Liver (tissue), 9 donors: ENCODE measurements around the gene HHAT. TPM values are rescaled to one million over a fixed set of nuclear protein-coding genes. Genes with fewer than 3 reads are reported as not detected.

ENCODE experiments used
- DNase-seq: peaks from one replicate; pipeline ENCODE4 v3.0.0-alpha.2; 2017; ENCODE audit warnings: low spot score
- H3K27ac ChIP-seq, 2 donors: one replicate each; pipeline ENCODE4 v1.7.0; 2013; ENCODE audit warnings: inconsistent platforms in 2 of 2, low read length in 2 of 2, control low read depth in 1 of 2, low read depth in 1 of 2, mild to moderate bottlenecking in 1 of 2
- H3K27me3 ChIP-seq, 4 donors: one replicate each; pipeline versions ENCODE4 v1.6.1 to v1.7.0; 2013; ENCODE audit warnings: low read length in 3 of 4, inconsistent platforms in 1 of 4, mild to moderate bottlenecking in 1 of 4, moderate library complexity in 1 of 4; ENCODE audit not compliant: control insufficient read depth in 4 of 4, insufficient read depth in 4 of 4
- H3K36me3 ChIP-seq, 4 donors: one replicate each; pipeline versions ENCODE4 v1.6.1 to v1.7.0; 2013; ENCODE audit warnings: low read length in 3 of 4, mild to moderate bottlenecking in 3 of 4, low read depth in 1 of 4, moderate library complexity in 1 of 4; ENCODE audit not compliant: control insufficient read depth in 4 of 4, insufficient read depth in 3 of 4
- H3K4me1 ChIP-seq, 4 donors: one replicate each; pipeline versions ENCODE4 v1.6.1 to v1.7.0; 2013; ENCODE audit warnings: low read length in 3 of 4, mild to moderate bottlenecking in 3 of 4, moderate library complexity in 1 of 4; ENCODE audit not compliant: control insufficient read depth in 4 of 4, insufficient read depth in 4 of 4
- H3K4me3 ChIP-seq, 3 donors: one replicate each; pipeline versions ENCODE4 v1.6.1 to v1.7.0; 2013; ENCODE audit warnings: low read length in 3 of 3, control low read depth in 1 of 3, low read depth in 1 of 3, mild to moderate bottlenecking in 1 of 3
- H3K9ac ChIP-seq, 2 donors: one replicate each; pipeline ENCODE4 v1.7.0; 2013; ENCODE audit warnings: low read length in 2 of 2, mild to moderate bottlenecking in 2 of 2, moderate library complexity in 2 of 2, control low read depth in 1 of 2, low read depth in 1 of 2
- H3K9me3 ChIP-seq, 4 donors: one replicate each; pipeline versions ENCODE4 v1.6.1 to v1.7.0; 2013; ENCODE audit warnings: low read length in 3 of 4; ENCODE audit not compliant: control insufficient read depth in 4 of 4
- CTCF ChIP-seq: fragments of 150-350 bp; IDR thresholded peaks from 2 replicates; pipeline ENCODE4 v1.5.1; 2017; ENCODE audit warnings: improper control_type of control experiment, low read depth, low read length; ENCODE audit not compliant: missing input control
- EGR1 ChIP-seq, 2 donors: IDR thresholded peaks; 2 replicates each; pipeline ENCODE4 v1.6.1; 2016 to 2018; ENCODE audit warnings: antibody characterized with exemption in 2 of 2, low read depth in 2 of 2
- FOXA1 ChIP-seq: IDR thresholded peaks from 2 replicates; pipeline ENCODE4 v1.6.1; 2016; ENCODE audit warnings: antibody characterized with exemption
- FOXA2 ChIP-seq: IDR thresholded peaks from 2 replicates; pipeline ENCODE4 v1.6.1; 2016; ENCODE audit warnings: antibody characterized with exemption
- GABPA ChIP-seq, 2 donors: IDR thresholded peaks in 1 of 2; conservative IDR thresholded peaks in 1 of 2; 2 replicates each; pipeline ENCODE4 v1.6.1; 2016; ENCODE audit warnings: antibody characterized with exemption in 2 of 2, mild to moderate bottlenecking in 1 of 2, moderate library complexity in 1 of 2
- HNF4A ChIP-seq, 2 donors: conservative IDR thresholded peaks; 2 replicates each; pipeline ENCODE4 v1.6.1; 2016; ENCODE audit warnings: antibody characterized with exemption in 2 of 2, mild to moderate bottlenecking in 2 of 2
- HNF4G ChIP-seq: IDR thresholded peaks from 2 replicates; pipeline ENCODE4 v1.6.1; 2016; ENCODE audit warnings: antibody characterized with exemption
- JUND ChIP-seq, 2 donors: IDR thresholded peaks; 2 replicates each; pipeline ENCODE4 v1.6.1; 2016; ENCODE audit warnings: antibody characterized with exemption in 2 of 2
- NR2F2 ChIP-seq: IDR thresholded peaks from 2 replicates; pipeline ENCODE4 v1.6.1; 2016; ENCODE audit warnings: antibody characterized with exemption
- RAD21 ChIP-seq, 2 donors: IDR thresholded peaks; 2 replicates each; pipeline ENCODE4 v1.6.1; 2016; ENCODE audit warnings: antibody characterized with exemption in 2 of 2, mild to moderate bottlenecking in 2 of 2
- REST ChIP-seq: IDR thresholded peaks from 2 replicates; pipeline ENCODE4 v1.6.1; 2016; ENCODE audit warnings: antibody characterized with exemption, mild to moderate bottlenecking
- RXRA ChIP-seq, 2 donors: IDR thresholded peaks; 2 replicates each; pipeline ENCODE4 v1.6.1; 2017 to 2018; ENCODE audit warnings: antibody characterized with exemption in 2 of 2, mild to moderate bottlenecking in 1 of 2
- TAF1 ChIP-seq: conservative IDR thresholded peaks from 2 replicates; pipeline ENCODE4 v1.6.1; 2016; ENCODE audit warnings: antibody characterized with exemption, mild to moderate bottlenecking
- ZBTB33 ChIP-seq: IDR thresholded peaks from 2 replicates; pipeline ENCODE4 v1.6.1; 2016; ENCODE audit warnings: antibody characterized with exemption
- WGBS: extraction: QIAGEN DNeasy Blood & Tissue Kit; methylation state at CpG from one replicate; pipeline ENCODE4 v1.1.7; 2013; 5-methylcytosine and 5-hydroxymethylcytosine counted together
- polyA plus RNA-seq, 2 donors: library from polyadenylated mRNA; stranded (reverse) in 1 of 2; unstranded in 1 of 2; fragments of 200-250 nt in 1 of 2; fragments of >200 nt in 1 of 2; fragmentation: Nextera tagmentation in 1 of 2; extraction: Ambion mirVana in 1 of 2; gene quantifications; one replicate each; pipeline versions ENCODE4 v1.2.1 to v1.2.3, GENCODE V29; 2013 to 2015
- total RNA-seq, 2 donors: library from RNA; depleted of rRNA; stranded (reverse); fragments of >200 nt; gene quantifications; one replicate each; pipeline ENCODE4 v1.2.3, GENCODE V29; 2014
- donor health status: healthy.
- donor health status: healthy.
- donor health status: healthy.
- donor health status: healthy.
- donor health status: healthy.

The HHAT gene
- total and polyA plus RNA-seq, 4 donors: 1.3 to 2.2 (median 1.6) TPM

GRCh38 chr1:210478820-210479219 lies 150.1 kb downstream of the HHAT start:
- no peak overlapping the region for H3K27ac ChIP-seq
- H3K9me3 ChIP-seq: no peaks in the 10 kb centered on the region
- H3K4me3 ChIP-seq: no peak overlapping the region
- DNase-seq: no peak
- no peak for TF ChIP-seq TAF1
- TF ChIP-seq RXRA (IDR thresholded peaks at IDR 0.05): no peak
- TF ChIP-seq HNF4A (conservative IDR thresholded peaks at IDR 0.05): no peak
- TF ChIP-seq GABPA (IDR thresholded peaks at IDR 0.05 in 1 of 2, conservative IDR thresholded peaks at IDR 0.05 in 1 of 2): no peak
- TF ChIP-seq NR2F2: no peak
- no peak for TF ChIP-seq REST
- no peak for TF ChIP-seq RAD21 (IDR thresholded peaks at IDR 0.05)
- no peak for TF ChIP-seq ZBTB33
- no peak for TF ChIP-seq JUND (IDR thresholded peaks at IDR 0.05)
- no peak for TF ChIP-seq EGR1 (IDR thresholded peaks at IDR 0.05; ENCODE audit: low read depth in 2 of 2)
- TF ChIP-seq FOXA1: no peak
- no peak for TF ChIP-seq CTCF
- no peak for TF ChIP-seq FOXA2
- no peak for TF ChIP-seq HNF4G
- H3K27me3 ChIP-seq: no peaks in the 10 kb centered on the region
- H3K4me1 ChIP-seq: no peaks in the 10 kb centered on the region
- 73% methylated on average over 5 of the region's 5 CpGs for WGBS
- peaks cover 0 to 2% (median 0%) of the 10 kb centered on the region in 4 donors for H3K36me3 ChIP-seq
- H3K9ac ChIP-seq: no peak overlapping the region

GRCh38 chr1:210482491-210482890 lies 153.8 kb downstream of the HHAT start:
- H3K27ac ChIP-seq: no peak overlapping the region
- no peak for TF ChIP-seq TAF1
- DNase-seq: no peak
- no peaks in the 10 kb centered on the region for H3K4me1 ChIP-seq
- H3K4me3 ChIP-seq: no peak overlapping the region
- H3K9ac ChIP-seq: no peak overlapping the region
- peaks cover 0 to 2% (median 0%) of the 10 kb centered on the region in 4 donors for H3K36me3 ChIP-seq
- 91% methylated on average over 6 of the region's 6 CpGs for WGBS
- no peaks in the 10 kb centered on the region for H3K27me3 ChIP-seq
- H3K9me3 ChIP-seq: no peaks in the 10 kb centered on the region
